ENCODE measurements around the gene TMC7.

GRCh38 chr16:18965555-18965954 lies 18.2 kb upstream of the TMC7 start:
- no peak for TF ChIP-seq POLR2A (IDR thresholded peaks at IDR 0.05)
- TF ChIP-seq, protein P1, sequence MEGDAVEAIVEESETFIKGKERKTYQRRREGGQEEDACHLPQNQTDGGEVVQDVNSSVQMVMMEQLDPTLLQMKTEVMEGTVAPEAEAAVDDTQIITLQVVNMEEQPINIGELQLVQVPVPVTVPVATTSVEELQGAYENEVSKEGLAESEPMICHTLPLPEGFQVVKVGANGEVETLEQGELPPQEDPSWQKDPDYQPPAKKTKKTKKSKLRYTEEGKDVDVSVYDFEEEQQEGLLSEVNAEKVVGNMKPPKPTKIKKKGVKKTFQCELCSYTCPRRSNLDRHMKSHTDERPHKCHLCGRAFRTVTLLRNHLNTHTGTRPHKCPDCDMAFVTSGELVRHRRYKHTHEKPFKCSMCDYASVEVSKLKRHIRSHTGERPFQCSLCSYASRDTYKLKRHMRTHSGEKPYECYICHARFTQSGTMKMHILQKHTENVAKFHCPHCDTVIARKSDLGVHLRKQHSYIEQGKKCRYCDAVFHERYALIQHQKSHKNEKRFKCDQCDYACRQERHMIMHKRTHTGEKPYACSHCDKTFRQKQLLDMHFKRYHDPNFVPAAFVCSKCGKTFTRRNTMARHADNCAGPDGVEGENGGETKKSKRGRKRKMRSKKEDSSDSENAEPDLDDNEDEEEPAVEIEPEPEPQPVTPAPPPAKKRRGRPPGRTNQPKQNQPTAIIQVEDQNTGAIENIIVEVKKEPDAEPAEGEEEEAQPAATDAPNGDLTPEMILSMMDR (IDR thresholded peaks at IDR 0.05) = no peak
